Keratinocyte (primary cell): Measurements from ENCODE around the gene PDIA6. TPM values are rescaled to one million over a fixed set of nuclear protein-coding genes. Genes with fewer than 3 reads are reported as not detected.

ENCODE experiments used
- DNase-seq: peaks from one replicate; pipeline ENCODE4 v3.0.0-alpha.2; 2011; ENCODE audit warnings: low read depth, missing footprints, low spot score
- FAIRE-seq: peaks from 2 replicates; lab custom pipeline; 2011; peaks lifted over from hg19 to GRCh38; lab: Jason Lieb, UNC
- H2AFZ ChIP-seq: 2 replicates; pipeline ENCODE4 v1.6.0; 2012; ENCODE audit warnings: low read length, control low read depth, inconsistent platforms; ENCODE audit not compliant: control insufficient read depth
- H3K27ac ChIP-seq: 2 replicates; pipeline ENCODE4 v1.5.1; 2011; ENCODE audit warnings: low read length; ENCODE audit not compliant: control insufficient read depth, insufficient read depth
- H3K27me3 ChIP-seq: 3 replicates; pipeline ENCODE4 v1.6.0; 2011; ENCODE audit warnings: low read length; ENCODE audit not compliant: control insufficient read depth, insufficient read depth; ENCODE audit errors: extremely low read depth
- H3K36me3 ChIP-seq, 2 experiments: 2 replicates in 1 of 2; 3 replicates in 1 of 2; pipeline ENCODE4 v1.5.1; 2011; ENCODE audit warnings: low read length in 2 of 2, mild to moderate bottlenecking in 1 of 2; ENCODE audit not compliant: control insufficient read depth in 2 of 2, insufficient read depth in 2 of 2; ENCODE audit errors: extremely low read depth in 1 of 2
- H3K4me1 ChIP-seq: 3 replicates; pipeline ENCODE4 v1.5.1; 2011; ENCODE audit warnings: low read length; ENCODE audit not compliant: control insufficient read depth, insufficient read depth; ENCODE audit errors: extremely low read depth
- H3K4me2 ChIP-seq: 3 replicates; pipeline ENCODE4 v1.6.0; 2011; ENCODE audit warnings: low read depth, low read length; ENCODE audit not compliant: control insufficient read depth, insufficient read depth; ENCODE audit errors: extremely low read depth
- H3K4me3 ChIP-seq, 3 experiments: fragments of 200-600 bp in 1 of 3; sonication (generic) in 1 of 3; 2 replicates in 2 of 3; 3 replicates in 1 of 3; pipeline ENCODE4 v1.5.1; 2011 to 2016; ENCODE audit warnings: low read length in 3 of 3, mild to moderate bottlenecking in 3 of 3, control low read depth in 2 of 3, inconsistent platforms in 1 of 3, low read depth in 1 of 3, mixed read lengths in 1 of 3, mixed run types in 1 of 3, moderate library complexity in 1 of 3; ENCODE audit not compliant: control insufficient read depth in 2 of 3, insufficient read depth in 2 of 3; ENCODE audit errors: extremely low read depth in 1 of 3
- H3K79me2 ChIP-seq: 2 replicates; pipeline ENCODE4 v1.6.0; 2012; ENCODE audit warnings: low read length; ENCODE audit not compliant: control insufficient read depth, insufficient read depth
- H3K9ac ChIP-seq: 3 replicates; pipeline ENCODE4 v1.6.0; 2011; ENCODE audit warnings: low read length; ENCODE audit not compliant: control insufficient read depth, insufficient read depth; ENCODE audit errors: extremely low read depth
- H3K9me1 ChIP-seq: 3 replicates; pipeline ENCODE4 v1.6.0; 2011; ENCODE audit warnings: low read length; ENCODE audit not compliant: control insufficient read depth, insufficient read depth; ENCODE audit errors: extremely low read depth
- H3K9me3 ChIP-seq: 2 replicates; pipeline ENCODE4 v1.5.1; 2012; ENCODE audit warnings: low read depth, low read length; ENCODE audit not compliant: control insufficient read depth
- H4K20me1 ChIP-seq: 3 replicates; pipeline ENCODE4 v1.6.0; 2011; ENCODE audit warnings: low read length; ENCODE audit not compliant: control insufficient read depth, insufficient read depth; ENCODE audit errors: extremely low read depth
- CTCF ChIP-seq, 3 experiments: IDR thresholded peaks in 1 of 3; conservative IDR thresholded peaks in 1 of 3; optimal IDR thresholded peaks in 1 of 3; 2 replicates in 2 of 3; 3 replicates in 1 of 3; pipeline versions ENCODE3 to v1.5.1; 2011; ENCODE audit warnings: low read length in 3 of 3, mild to moderate bottlenecking in 3 of 3, moderate library complexity in 2 of 3, control low read depth in 1 of 3, inconsistent platforms in 1 of 3; ENCODE audit not compliant: insufficient read depth in 2 of 3; ENCODE audit errors: extremely low read depth in 1 of 3
- EZH2 ChIP-seq: IDR thresholded peaks from one replicate; pipeline ENCODE4 v1.6.1; 2012; ENCODE audit warnings: inconsistent platforms, mild to moderate bottlenecking, low read length, moderate library complexity
- dilution Hi-C: fragments of 300-500 bp; cut with MboI; formaldehyde crosslinking; loops from one replicate; pipeline ENCODE4 v1.7.0; 2020; ENCODE audit warnings: low sequenced_read_pairs; ENCODE audit not compliant: extremely low pct_ligation_motif_present
- polyA plus RNA-seq, 5 experiments: library from polyadenylated mRNA; depleted of rRNA in 3 of 5; stranded (reverse) in 3 of 5; stranded (forward) in 1 of 5; unstranded in 1 of 5; fragments of >200 nt; gene quantifications; 1 replicate in 1 of 5; 2 replicates in 3 of 5; 3 replicates in 1 of 5; pipeline versions ENCODE4 v1.2.1 to v1.2.3, GENCODE V29; 2011 to 2012; ENCODE audit warnings: missing spikeins in 2 of 5, low read depth in 1 of 5, low replicate concordance in 1 of 5
- small RNA-seq, 3 experiments: library from RNA; depleted of rRNA; stranded (forward); fragments of <200 nt; gene quantifications; one replicate each; pipeline ENCODE3, GENCODE V24; 2012; ENCODE audit warnings: low read depth in 3 of 3, low replicate concordance in 1 of 3; ENCODE audit not compliant: insufficient read length in 3 of 3

Gene PDIA6
- polyA plus RNA-seq, 1 donor (not counting 4 experiments of a cell fraction or from before 2014, with no cell fraction given) = 310 TPM

GRCh38 chr2:10733980-10734379 is 78.6 kb downstream of the PDIA6 start:
- no peak overlapping the region for H3K4me2 ChIP-seq
- no peak overlapping the region for H3K4me3 ChIP-seq
- no peak for DNase-seq
- no peak for TF ChIP-seq CTCF (optimal IDR thresholded peaks at IDR 0.05 in 1 of 3, IDR thresholded peaks at IDR 0.05 in 1 of 3, conservative IDR thresholded peaks at IDR 0.05 in 1 of 3; ENCODE audit: extremely low read depth in 1 of 3, insufficient read depth in 2 of 3, low read length in 3 of 3)
- no peak for TF ChIP-seq EZH2
- no peaks in the 10 kb centered on the region for H3K9me3 ChIP-seq
- dilution Hi-C loops = no loop called here
- H3K36me3 ChIP-seq = no peaks in the 10 kb centered on the region
- no peak overlapping the region for H3K27ac ChIP-seq
- no peak overlapping the region for H2AFZ ChIP-seq
- H3K4me1 ChIP-seq = no peaks in the 10 kb centered on the region
- H3K9me1 ChIP-seq = no peaks in the 10 kb centered on the region
- peaks cover 2% of the 10 kb centered on the region for H3K27me3 ChIP-seq
- no peak for FAIRE-seq
- H3K79me2 ChIP-seq = no peaks in the 10 kb centered on the region
- H4K20me1 ChIP-seq = no peaks in the 10 kb centered on the region
- no peak overlapping the region for H3K9ac ChIP-seq

- no peak overlapping the region for H3K4me2 ChIP-seq
- dilution Hi-C loops = no loop called here
These were observed 79.0 kb downstream of the PDIA6 start for GRCh38 chr2:10733566-10733925.

More at GRCh38 chr2:10733566-10733925, 79.0 kb downstream of the PDIA6 start:
- TF ChIP-seq CTCF (optimal IDR thresholded peaks at IDR 0.05 in 1 of 3, IDR thresholded peaks at IDR 0.05 in 1 of 3, conservative IDR thresholded peaks at IDR 0.05 in 1 of 3; ENCODE audit: extremely low read depth in 1 of 3, insufficient read depth in 2 of 3, low read length in 3 of 3) (no peak), EZH2 (no peak)
- no peaks in the 10 kb centered on the region for H3K36me3 ChIP-seq
- DNase-seq (no peak), FAIRE-seq (no peak)
- no peaks in the 10 kb centered on the region for H3K9me1 ChIP-seq
- no peaks in the 10 kb centered on the region for H3K9me3 ChIP-seq
- H3K4me3 ChIP-seq = no peak overlapping the region
- H3K27ac ChIP-seq = no peak overlapping the region
- H2AFZ ChIP-seq = no peak overlapping the region
- H3K4me1 ChIP-seq = no peaks in the 10 kb centered on the region
- no peaks in the 10 kb centered on the region for H3K79me2 ChIP-seq
- no peak overlapping the region for H3K9ac ChIP-seq
- peaks cover 2% of the 10 kb centered on the region for H3K27me3 ChIP-seq
- no peaks in the 10 kb centered on the region for H4K20me1 ChIP-seq

Small RNAs within 50 kb of the gene (small RNA-seq; reads per million reads assigned to genes)
- gene RNU7-138P (0 to 2.5 (median 0) reads per million in 3 experiments), gene RNU7-176P (0 reads per million in 3 experiments)

Other genes with a start within 250 kb of the PDIA6 start
- gene NOL10, start 122.8 kb downstream of the PDIA6 start, polyA plus RNA-seq = 24.6 to 40.9 TPM (median 28.3 TPM) in 3 replicates
- 0.31 to 0.55 TPM (median 0.49 TPM) in 3 replicates for gene ATP6V1C2, start 91.2 kb downstream of the PDIA6 start, polyA plus RNA-seq
- gene KCNF1, start 99.1 kb upstream of the PDIA6 start, polyA plus RNA-seq = 0.05 to 0.10 TPM (median 0.08 TPM) in 3 replicates